ENCODE measurements around the gene DNAJA3.
A peak's percentile ranks its signal among the peaks of the same experiment; 100 is the strongest.

The DNAJA3 gene

GRCh38 chr16:4403133-4403949 lies 22.3 kb upstream of the DNAJA3 start:
- H3K27me3 ChIP-seq (ENCODE audit: insufficient read depth, insufficient read length), result no peaks in the 10 kb centered on the region
- H3K4me1 ChIP-seq (ENCODE audit: insufficient read depth, insufficient read length), result peaks cover 16% of the 10 kb centered on the region
- no peak overlapping the region for H3K4me3 ChIP-seq (ENCODE audit: insufficient read length, low read depth)
- H3K9me3 ChIP-seq (ENCODE audit: insufficient read depth, low read length), result no peaks in the 10 kb centered on the region
- no peak for DNase-seq (ENCODE audit: low read depth, low spot score)
- peak overlapping the region; percentile 74 for H3K9ac ChIP-seq (ENCODE audit: insufficient read length, low read depth)
- peaks cover 40% of the 10 kb centered on the region for H3K36me3 ChIP-seq (ENCODE audit: insufficient read depth, insufficient read length, low read length)
- no peak for TF ChIP-seq YY1 (IDR thresholded peaks at IDR 0.05; ENCODE audit: insufficient read depth, insufficient read length)
- TF ChIP-seq ZNF274 (IDR thresholded peaks at IDR 0.05; ENCODE audit: low read depth, low read length), result no peak
- TF ChIP-seq SUZ12 (IDR thresholded peaks at IDR 0.05; ENCODE audit: extremely low read depth, insufficient read depth, insufficient read length), result no peak

DNA sequence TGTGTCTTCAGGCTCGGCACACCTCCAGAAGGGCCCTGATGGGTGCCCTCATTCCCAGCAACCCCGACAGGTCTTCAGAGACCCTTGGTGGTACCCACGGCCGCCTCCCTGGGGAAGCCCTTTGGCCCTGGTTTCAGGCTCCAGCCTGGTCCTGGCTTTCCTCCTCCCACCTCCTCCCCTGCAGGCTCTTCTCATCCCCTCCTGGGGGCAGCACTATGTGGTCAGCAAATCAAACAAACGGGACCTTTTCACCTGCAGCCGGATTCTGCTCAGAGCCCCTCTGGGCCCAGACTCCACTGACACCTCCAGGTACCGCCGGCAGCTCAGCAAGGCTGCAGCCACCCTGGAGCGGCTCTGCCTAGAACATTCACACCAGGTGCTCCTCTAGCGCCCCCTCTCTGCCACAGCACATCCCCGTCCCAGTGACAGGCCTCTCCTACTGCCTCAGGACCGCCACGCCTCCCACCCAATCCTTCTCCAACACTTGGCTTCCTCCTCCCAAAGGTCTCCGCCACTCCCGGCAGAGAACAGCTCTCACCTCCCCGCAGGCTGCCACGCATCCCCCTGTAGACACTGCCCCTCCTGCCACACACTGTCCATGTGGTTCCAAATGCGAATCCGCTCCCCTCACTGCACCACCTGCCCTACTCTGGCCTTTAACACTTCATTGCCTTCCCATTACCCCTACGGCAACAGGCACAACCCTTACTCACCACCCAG lies 21.3 kb upstream of the DNAJA3 start:
- Histone ChIP-seq H3K9ac (ENCODE audit: insufficient read length, low read depth) (no peak overlapping the region), H3K27me3 (ENCODE audit: insufficient read depth, insufficient read length) (no peaks in the 10 kb centered on the region), H3K9me3 (ENCODE audit: insufficient read depth, low read length) (no peaks in the 10 kb centered on the region), H3K4me3 (ENCODE audit: insufficient read length, low read depth) (no peak overlapping the region), H3K4me1 (ENCODE audit: insufficient read depth, insufficient read length) (peaks cover 18% of the 10 kb centered on the region), H3K36me3 (ENCODE audit: insufficient read depth, insufficient read length, low read length) (peaks cover 44% of the 10 kb centered on the region)
- peak; percentile 70 for DNase-seq (ENCODE audit: low read depth, low spot score)
- no peak for TF ChIP-seq YY1 (IDR thresholded peaks at IDR 0.05; ENCODE audit: insufficient read depth, insufficient read length)
- no peak for TF ChIP-seq SUZ12 (IDR thresholded peaks at IDR 0.05; ENCODE audit: extremely low read depth, insufficient read depth, insufficient read length)
- no peak for TF ChIP-seq ZNF274 (IDR thresholded peaks at IDR 0.05; ENCODE audit: low read depth, low read length)

GRCh38 chr16:4404967-4405696 lies 20.5 kb upstream of the DNAJA3 start:
- no peak overlapping the region for H3K4me3 ChIP-seq (ENCODE audit: insufficient read length, low read depth)

DNA sequence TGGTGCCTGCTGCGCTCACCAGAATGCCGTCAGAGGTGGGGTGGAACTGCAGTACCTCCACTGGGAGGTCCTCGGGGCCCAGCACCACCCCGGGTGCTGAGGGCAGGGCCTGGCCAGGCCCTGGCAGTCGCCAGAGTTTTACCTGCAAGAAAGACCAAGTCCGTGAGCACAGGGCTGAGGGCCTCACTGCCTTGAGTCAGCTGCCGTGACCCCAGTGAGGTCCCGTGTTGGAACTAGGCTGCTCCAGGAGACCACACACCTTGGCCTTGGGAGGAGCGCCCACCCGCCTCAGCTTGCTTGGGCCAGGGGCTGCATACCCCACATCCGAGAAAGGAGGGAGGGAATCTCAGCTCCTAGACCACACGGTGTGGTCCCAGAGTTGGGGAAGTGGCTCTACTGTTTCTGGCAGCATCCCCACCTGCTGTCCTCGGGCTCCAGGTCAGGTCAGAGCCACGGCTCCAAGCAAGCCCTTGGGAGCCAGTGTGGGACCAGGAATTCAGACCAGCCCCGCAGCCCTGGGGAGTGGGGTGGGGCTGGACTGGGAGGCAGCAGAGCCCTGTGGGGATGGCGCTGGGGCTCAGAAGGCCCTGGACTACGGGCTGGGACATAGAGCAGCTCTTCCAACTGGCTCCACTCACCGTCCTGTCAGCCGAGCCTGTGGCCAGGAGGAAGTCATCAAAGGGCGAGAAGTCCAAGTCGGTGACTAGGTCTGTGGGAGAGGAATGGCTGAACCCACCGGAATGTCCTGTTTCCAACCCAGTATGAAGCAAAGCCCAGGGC lies 17.9 kb upstream of the DNAJA3 start:
- Histone ChIP-seq H3K4me1 (ENCODE audit: insufficient read depth, insufficient read length) (peaks cover 20% of the 10 kb centered on the region), H3K9me3 (ENCODE audit: insufficient read depth, low read length) (no peaks in the 10 kb centered on the region), H3K4me3 (ENCODE audit: insufficient read length, low read depth) (no peak overlapping the region), H3K36me3 (ENCODE audit: insufficient read depth, insufficient read length, low read length) (peaks cover 49% of the 10 kb centered on the region), H3K27me3 (ENCODE audit: insufficient read depth, insufficient read length) (no peaks in the 10 kb centered on the region), H3K9ac (ENCODE audit: insufficient read length, low read depth) (no peak overlapping the region)
- DNase-seq (ENCODE audit: low read depth, low spot score), result no peak
- TF ChIP-seq ZNF274 (IDR thresholded peaks at IDR 0.05; ENCODE audit: low read depth, low read length) (no peak), SUZ12 (IDR thresholded peaks at IDR 0.05; ENCODE audit: extremely low read depth, insufficient read depth, insufficient read length) (no peak)

More at GRCh38 chr16:4404967-4405696, 20.5 kb upstream of the DNAJA3 start:
- Histone ChIP-seq H3K36me3 (ENCODE audit: insufficient read depth, insufficient read length, low read length) (peaks cover 44% of the 10 kb centered on the region), H3K27me3 (ENCODE audit: insufficient read depth, insufficient read length) (no peaks in the 10 kb centered on the region), H3K9me3 (ENCODE audit: insufficient read depth, low read length) (no peaks in the 10 kb centered on the region), H3K9ac (ENCODE audit: insufficient read length, low read depth) (peak overlapping the region; percentile 47), H3K4me1 (ENCODE audit: insufficient read depth, insufficient read length) (peaks cover 21% of the 10 kb centered on the region)
- no peak for DNase-seq (ENCODE audit: low read depth, low spot score)
- TF ChIP-seq YY1 (IDR thresholded peaks at IDR 0.05; ENCODE audit: insufficient read depth, insufficient read length) (no peak), ZNF274 (IDR thresholded peaks at IDR 0.05; ENCODE audit: low read depth, low read length) (no peak), SUZ12 (IDR thresholded peaks at IDR 0.05; ENCODE audit: extremely low read depth, insufficient read depth, insufficient read length) (no peak)

GRCh38 chr16:4408323-4408690 lies 17.4 kb upstream of the DNAJA3 start:
- H3K36me3 ChIP-seq (ENCODE audit: insufficient read depth, insufficient read length, low read length), result peaks cover 52% of the 10 kb centered on the region
- TF ChIP-seq ZNF274 (IDR thresholded peaks at IDR 0.05; ENCODE audit: low read depth, low read length) (no peak), SUZ12 (IDR thresholded peaks at IDR 0.05; ENCODE audit: extremely low read depth, insufficient read depth, insufficient read length) (no peak), YY1 (IDR thresholded peaks at IDR 0.05; ENCODE audit: insufficient read depth, insufficient read length) (no peak)
- H3K27me3 ChIP-seq (ENCODE audit: insufficient read depth, insufficient read length), result no peaks in the 10 kb centered on the region
- H3K4me1 ChIP-seq (ENCODE audit: insufficient read depth, insufficient read length), result peaks cover 17% of the 10 kb centered on the region
- H3K9ac ChIP-seq (ENCODE audit: insufficient read length, low read depth), result no peak overlapping the region
- H3K4me3 ChIP-seq (ENCODE audit: insufficient read length, low read depth), result no peak overlapping the region
- DNase-seq (ENCODE audit: low read depth, low spot score), result no peak
- no peaks in the 10 kb centered on the region for H3K9me3 ChIP-seq (ENCODE audit: insufficient read depth, low read length)

DNA sequence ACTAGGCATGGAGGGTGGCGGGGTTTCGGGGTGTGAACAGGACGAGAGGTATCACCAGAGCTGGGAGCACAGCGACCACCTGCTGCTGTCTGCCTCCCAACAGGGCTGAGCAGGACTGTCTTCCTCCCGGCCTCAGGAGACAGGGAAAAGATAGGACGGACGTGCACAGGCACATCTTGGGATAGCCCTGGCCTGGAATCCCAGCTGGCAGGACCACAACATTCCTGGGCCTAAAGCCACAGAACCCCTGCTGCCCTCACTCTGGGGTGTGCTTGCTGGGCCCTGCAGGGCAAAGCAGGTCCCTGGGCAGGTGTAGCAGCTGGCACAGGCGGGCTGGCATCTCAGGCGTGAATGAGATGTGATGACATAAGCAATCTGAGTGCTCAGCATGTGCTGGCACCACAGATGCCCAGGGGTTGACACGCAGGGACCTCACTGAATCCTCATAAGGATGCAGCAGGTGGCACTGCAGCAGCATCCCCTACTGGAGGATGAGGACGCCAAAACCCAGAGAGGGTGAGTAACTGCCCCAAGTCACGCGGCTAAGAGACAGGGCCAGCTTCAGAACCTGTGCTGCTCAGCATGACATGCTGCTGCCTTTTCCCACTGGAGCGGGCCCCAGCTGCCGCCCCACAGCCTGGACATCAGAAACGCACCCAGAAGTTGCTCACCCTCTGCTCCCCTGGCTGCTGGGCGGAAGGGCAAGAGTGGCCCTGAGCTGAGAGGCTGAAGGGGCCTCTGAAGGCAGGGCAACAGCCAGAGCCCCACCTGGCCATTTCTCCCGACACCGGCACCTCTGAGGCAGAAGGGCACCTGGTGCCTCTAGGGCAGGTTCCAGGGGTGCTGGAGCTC lies 16.4 kb upstream of the DNAJA3 start:
- Histone ChIP-seq H3K9me3 (ENCODE audit: insufficient read depth, low read length) (no peaks in the 10 kb centered on the region), H3K27me3 (ENCODE audit: insufficient read depth, insufficient read length) (no peaks in the 10 kb centered on the region), H3K36me3 (ENCODE audit: insufficient read depth, insufficient read length, low read length) (peaks cover 47% of the 10 kb centered on the region), H3K4me3 (ENCODE audit: insufficient read length, low read depth) (no peak overlapping the region), H3K9ac (ENCODE audit: insufficient read length, low read depth) (no peak overlapping the region), H3K4me1 (ENCODE audit: insufficient read depth, insufficient read length) (peaks cover 15% of the 10 kb centered on the region)
- no peak for DNase-seq (ENCODE audit: low read depth, low spot score)
- TF ChIP-seq YY1 (IDR thresholded peaks at IDR 0.05; ENCODE audit: insufficient read depth, insufficient read length), result no peak
- TF ChIP-seq ZNF274 (IDR thresholded peaks at IDR 0.05; ENCODE audit: low read depth, low read length), result no peak
- no peak for TF ChIP-seq SUZ12 (IDR thresholded peaks at IDR 0.05; ENCODE audit: extremely low read depth, insufficient read depth, insufficient read length)

Data from NT2/D1 (cell line).